Measurements from ENCODE around the gene FBXO39.
"Not testable (repeated sequence)": the region's sequence is repeated elsewhere in the genome, so short reads cannot be mapped to it uniquely, and the experiment has no call there.

FBXO39 gene

DNA sequence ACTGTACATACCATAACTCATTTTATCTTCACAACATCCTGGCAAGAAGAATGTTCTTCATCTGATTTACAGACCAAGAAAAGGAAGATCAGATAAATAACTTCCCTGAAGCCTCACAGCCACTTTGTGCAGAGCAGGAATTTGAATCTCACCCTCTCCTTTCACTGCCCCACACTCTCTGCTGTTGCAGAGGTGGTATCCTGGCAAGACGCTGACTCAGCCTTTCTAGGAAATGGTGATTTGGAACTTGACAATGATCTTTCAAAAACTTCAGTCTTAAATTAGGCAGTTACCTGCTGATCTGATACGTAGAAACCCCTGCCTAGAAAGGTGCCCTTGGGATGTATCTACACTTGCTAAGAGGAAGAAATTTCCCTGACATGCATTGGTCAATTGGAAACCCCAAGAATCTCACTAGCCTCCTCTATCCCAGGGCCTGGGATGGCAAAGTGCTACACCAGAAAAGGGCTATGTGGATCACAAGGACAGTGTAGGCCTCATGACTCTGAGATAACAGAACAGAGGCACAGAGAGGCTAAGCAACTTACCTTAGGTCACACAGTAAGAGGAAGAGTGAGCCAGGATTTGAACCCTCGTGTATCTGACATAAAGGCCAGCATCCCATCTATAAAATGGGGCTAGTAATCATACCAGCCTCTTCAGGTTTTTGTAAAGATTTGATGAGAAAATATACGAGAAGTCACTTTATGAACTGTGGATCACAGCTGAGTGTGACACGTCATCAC lies 17.9 kb downstream of the FBXO39 start:
- no peak for DNase-seq

DNA sequence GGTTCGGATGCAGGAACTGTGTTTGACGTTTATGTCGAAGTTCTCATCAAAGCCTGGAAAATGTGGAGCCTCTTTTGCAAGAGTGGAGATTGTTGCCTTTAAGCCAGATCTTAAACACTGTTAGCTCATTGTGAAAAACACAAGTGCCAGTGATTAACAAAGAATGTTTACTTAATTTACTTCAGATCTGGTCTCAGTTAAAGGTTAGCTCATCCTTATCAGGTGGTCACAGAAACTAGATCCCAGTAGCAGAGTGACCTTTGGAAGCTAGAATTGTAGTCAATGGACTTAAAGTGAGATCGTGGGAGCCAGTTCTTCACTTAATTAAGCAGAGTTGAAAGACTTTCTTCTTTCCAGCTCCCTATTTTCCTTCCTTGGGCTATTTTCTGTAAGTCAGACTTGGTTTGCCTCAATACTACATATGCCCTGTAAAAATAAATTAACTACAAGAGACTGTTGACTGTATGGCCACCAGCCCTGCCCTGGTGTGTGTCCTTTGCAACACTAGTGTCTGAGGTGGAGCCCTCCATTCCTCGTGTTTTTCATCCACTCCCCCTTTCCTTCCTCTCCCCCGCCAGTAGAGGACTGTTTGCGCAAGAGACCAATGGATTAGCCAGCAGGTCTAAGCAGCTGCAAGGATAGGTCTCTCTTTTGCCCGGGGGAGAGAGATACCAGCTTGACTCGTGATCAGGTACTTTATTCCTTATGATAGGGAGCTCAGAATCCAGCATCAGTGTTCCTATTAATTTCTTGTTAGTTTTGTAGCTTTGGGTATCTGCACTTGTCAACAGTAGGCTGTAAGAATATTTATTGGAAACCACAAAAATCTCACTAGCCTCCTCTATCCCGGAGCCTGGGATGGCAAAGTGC lies 20.2 kb downstream of the FBXO39 start:
- DNase-seq = no peak

DNA sequence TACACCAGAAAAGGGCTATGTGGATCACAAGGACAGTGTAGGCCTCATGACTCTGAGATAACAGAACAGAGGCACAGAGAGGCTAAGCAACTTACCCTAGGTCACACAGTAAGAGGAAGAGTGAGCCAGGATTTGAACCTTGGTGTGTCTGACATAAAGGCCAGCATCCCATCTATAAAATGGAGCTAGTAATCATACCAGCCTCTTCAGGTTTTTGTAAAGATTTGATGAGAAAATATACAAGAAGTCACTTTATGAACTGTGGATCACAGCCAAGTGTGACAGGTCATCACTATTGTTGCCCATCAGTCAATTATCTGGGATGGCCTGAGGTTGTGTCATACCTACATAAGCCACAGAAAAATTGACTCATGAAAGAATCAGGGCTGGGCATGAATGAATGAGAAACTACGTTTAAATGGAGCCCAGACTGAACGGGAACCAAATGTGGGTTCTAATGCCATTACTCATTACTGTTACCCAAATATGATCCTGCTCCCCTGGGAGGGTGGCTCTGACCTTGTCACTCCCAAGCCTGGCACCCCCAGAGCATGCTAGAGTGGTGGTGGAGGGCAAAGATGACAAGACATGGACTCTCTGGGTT lies 21.0 kb downstream of the FBXO39 start:
- DNase-seq = no peak

DNA sequence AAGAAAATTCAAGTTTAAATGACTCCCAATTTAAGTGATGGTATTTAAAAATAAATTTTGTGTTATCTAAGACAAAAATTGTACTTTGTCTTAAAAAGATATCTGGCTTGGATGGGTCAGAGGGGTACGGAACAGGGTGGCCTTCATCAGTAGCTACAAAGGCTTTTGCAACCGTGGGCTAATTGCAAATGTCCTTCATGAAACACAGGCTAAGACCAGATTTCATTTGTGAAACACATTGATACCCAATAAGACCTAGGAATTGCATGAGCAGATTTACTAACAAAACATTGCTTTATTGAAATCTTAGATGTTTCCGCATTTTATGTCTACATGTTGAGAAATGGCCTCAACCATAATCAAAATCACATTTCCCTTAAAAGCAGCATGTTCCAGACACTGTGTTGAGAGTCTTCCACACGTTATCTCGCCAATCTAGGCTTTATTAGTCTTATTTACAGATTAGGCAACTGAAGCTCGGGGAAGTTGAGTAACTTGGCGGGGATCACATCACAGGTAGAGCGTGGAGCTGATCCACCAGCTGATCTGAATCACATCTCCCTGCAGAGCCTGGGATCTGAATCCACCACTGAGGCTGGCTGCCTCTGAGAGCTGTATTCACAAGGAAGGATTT lies 21.8 kb downstream of the FBXO39 start:
- no peak for DNase-seq

DNA sequence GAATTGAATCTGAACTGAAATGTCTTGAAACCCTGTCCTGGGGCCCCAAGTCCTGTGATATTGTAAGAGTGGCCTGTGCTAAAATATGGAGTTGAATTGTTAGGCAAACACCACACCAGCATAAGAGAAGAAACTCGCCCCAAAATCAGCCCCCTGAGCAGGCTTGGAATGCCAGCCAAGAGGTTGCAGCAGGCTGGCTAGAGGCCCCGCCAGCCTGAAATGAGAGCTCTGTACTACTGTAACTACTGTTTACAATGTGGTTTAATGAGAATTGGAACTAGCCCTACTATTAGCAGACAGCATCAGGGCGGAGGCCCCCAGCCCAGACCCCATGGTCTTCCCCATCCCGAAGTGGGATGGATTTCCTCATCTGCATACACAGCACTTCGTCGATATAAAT lies 23.7 kb downstream of the FBXO39 start:
- no peak for DNase-seq

DNA sequence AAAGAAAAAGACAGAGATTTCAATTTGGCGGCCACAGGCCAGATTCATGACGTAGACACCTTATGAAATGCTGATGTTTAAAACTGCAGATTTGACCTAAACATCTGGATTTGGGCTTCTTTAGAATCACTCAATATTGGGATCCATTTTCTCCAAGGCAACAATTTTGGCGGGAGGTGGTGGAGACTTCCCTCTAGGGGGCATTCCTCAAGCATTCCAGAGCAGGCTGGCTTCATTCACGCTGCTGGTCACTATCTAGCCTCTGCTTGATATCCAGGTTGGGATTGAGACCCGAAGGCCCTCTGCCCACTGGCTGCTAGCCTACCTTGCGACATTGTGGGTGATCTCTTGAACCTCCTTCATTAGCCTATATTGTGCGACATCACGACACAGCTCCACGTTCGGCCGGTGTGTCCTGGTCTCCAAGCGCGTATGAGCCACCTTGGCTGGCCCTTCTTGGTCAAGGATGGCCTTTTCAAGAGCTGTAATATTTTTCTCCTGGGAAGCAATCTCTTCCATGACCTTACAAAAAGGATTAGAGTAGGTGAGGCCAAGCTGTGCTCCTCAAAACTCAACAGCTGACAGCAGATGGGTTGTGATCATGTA lies 24.5 kb downstream of the FBXO39 start:
- no peak for DNase-seq

DNA sequence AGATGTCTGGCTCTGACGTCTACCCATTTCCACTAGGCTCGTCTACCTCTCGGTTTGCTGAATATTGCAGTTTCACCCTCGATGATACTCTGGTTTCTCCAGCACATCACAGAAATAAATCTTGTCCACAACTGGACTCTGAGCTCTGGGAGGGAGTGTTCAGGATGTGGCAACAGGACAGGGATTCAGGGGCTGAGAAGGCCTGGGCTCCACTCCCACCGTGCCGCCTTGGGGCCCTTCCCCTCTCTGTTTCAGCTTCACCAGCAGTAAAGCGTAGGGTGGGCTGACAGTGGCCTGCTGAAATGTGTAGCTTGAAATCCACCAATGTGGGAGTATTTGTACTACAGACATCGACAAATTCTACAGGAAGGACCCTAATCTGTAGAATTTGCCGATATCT lies 35.5 kb downstream of the FBXO39 start:
- DNase-seq = no peak

DNA sequence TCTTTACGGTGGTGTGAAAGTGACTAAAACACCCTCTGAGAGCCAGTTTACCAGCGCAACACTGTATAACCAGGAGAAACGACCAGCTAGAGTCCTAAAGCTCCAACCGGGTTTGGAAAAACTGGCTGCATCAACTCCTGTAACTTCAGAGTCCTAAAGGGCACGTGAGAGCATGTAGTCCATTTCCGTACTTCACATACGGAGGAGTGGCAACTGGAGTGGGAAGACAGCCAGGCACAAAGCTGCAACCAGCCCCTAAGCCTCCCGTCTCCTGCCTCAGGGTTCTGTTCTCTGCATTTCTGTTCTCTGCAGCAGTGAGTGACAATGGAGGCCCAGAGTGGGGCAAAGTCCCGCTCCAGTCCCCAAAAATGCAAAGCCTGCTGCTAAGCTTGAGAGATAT lies 36.3 kb downstream of the FBXO39 start:
- DNase-seq = no peak

DNA sequence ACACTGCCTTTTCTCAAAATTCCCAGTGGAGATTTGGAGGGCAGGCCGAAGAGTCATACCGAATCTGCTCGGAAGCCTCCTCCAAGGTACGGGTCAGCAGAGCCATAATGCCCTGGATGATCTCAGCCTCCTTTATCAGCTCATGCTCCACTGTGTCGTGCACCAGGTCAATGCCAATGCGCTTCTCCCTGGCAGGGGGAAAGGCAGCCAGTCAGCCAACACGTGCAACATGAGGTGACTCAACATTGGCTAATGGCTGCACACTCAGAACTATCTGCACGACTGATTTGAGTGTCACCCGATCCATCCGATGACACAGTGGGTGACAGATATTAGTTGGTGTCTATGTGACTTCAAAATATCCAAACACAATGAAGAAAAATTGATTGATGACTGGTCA lies 39.8 kb downstream of the FBXO39 start:
- no peak for DNase-seq

DNA sequence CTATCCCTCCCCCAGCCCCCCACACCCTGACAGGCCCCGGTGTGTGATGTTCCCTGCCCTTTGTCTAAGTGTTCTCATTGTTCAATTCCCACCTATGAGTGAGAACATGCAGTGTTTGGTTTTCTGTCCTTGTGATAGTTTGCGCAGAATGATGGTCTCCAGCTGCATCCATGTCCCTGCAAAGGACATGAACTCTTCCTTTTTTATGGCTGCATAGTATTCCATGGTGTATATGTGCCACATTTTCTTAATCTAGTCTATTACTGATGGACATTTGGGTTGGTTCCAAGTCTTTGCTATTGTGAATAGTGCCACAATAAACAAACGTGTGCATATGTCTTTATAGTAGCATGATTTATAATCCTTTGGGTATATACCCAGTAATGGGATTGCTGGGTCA lies 40.4 kb downstream of the FBXO39 start:
- DNase-seq = not testable (repeated sequence)

DNA sequence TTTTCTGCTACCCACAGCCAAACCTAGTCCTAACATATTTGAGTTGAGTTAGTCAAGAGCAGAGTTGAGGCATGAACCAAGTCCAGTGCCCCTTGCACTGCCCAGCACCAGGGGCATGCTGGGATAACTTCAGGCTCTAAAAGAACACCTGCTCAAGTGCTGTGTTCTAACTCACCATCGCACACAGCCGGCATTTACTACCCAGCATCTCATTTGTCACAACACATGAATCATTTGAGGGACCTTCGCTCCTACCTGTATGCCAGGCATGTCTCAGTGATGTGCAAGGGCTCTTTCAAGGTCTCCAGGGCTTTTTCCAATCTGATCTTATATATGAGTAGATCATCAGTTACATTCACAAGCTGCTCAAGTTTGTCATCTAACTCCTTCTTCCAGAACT lies 42.9 kb downstream of the FBXO39 start:
- no peak for DNase-seq

DNA sequence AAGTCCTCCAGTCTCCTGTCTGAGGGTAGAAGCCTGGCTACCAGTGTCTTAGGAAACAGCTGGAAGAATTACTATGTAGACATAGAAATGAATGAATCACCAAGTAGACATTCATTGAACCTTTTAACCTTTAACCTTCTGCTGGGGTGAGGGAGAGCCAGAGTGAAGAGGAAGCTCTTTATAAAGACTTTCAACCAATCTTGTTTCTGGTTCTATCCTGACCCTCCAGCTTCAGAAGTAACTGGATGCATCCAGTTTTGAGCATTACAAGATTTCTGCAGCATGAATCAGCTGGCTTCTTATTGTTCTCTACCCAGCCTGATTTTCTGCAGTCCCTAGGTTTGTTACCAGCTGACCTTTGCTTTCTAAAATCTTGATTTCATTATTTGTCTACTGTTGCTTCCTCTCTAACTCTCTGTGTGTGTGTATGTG lies 47.0 kb downstream of the FBXO39 start:
- DNase-seq = no peak

DNA sequence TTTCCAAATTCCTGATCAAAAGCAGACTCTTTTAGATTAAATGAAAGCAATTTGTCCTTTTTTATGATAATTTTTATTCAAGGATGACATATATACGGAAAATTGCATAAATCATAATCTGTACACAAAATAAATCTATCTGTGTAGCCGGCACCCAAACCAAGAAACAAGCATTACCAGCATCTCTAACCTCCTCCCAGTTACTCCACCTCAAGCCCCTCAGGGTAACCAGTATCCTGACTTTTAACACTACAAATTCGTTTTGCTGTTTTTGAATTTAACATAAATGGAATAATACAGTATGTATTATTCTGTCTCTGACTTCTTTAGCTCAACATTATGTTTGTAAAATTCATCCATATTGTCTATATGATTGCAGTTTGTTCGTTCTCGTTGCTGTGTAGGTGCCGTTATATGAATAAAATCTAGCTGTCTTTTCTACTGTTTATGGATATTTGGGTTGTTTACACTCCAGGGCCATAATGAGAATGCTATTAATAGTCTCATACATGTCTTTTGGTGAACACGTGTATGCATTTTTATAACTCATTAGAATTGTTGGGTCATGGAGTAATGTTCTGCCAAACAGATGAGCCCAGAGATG lies 54.5 kb downstream of the FBXO39 start:
- no peak for DNase-seq

DNA sequence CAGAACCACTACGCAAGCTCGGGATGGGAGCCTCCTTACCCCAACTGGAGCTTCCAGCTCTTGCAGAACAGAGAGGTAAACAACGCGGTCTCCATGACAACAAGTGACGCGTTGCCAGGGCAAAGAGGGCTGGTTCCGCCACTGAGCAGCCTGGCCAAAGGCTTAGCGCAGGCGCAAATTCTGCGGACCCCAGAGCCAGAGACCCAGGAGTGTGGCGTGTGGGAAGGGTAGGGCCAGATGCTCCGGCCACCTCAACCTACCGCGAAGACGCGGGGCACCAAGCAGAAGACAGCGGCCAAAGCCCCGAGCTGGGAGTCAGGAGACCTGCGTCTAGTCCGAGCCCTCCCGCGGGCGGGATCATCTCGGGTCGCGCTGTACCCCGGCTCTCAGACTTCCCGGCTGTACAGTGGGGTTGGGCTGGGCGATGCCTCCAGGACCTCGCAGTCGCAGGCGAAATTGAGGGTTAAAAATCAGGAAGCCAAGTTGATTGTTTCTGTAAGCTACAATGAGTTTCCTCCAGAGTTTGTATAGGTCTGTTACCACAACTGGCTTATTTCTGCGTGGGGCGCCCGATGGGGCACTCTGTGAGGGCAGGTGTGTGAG lies 55.7 kb downstream of the FBXO39 start, which contains the start of gene TEKT1:
Gene TEKT1 (minus strand): TSS at position 69 of the 603 bp plus-strand sequence. CDS start 1,353 bp downstream, outside the sequence.
- DNase-seq = no peak
